HFF-Myc (cell line): Measurements from ENCODE around the gene MYCBPAP.

ENCODE experiments used
- DNase-seq: peaks from one replicate; pipeline ENCODE4 v3.0.0-alpha.2; 2011; ENCODE audit warnings: low read depth; ENCODE audit errors: extremely low read depth
- H3K4me3 ChIP-seq: replicated peaks from 2 replicates; pipeline ENCODE4 v1.5.1; 2011; ENCODE audit warnings: low read depth, mild to moderate bottlenecking, control low read depth, low read length
- CTCF ChIP-seq: IDR thresholded peaks from 2 replicates; pipeline ENCODE4 v1.5.1; 2012; ENCODE audit warnings: mild to moderate bottlenecking, low read depth, low read length, control low read depth; ENCODE audit errors: missing control alignments

MYCBPAP gene

GRCh38 chr17:50578173-50578572, 69.9 kb downstream of the MYCBPAP start:
- no peak for TF ChIP-seq CTCF
- H3K4me3 ChIP-seq: no peak overlapping the region
- no peak for DNase-seq

GRCh38 chr17:50579399-50579798, 71.2 kb downstream of the MYCBPAP start:
- DNase-seq: no peak
- no peak for TF ChIP-seq CTCF
- no peak overlapping the region for H3K4me3 ChIP-seq

- DNase-seq: no peak
- H3K4me3 ChIP-seq: no peak overlapping the region
- no peak for TF ChIP-seq CTCF
These were observed 72.4 kb downstream of the MYCBPAP start for GRCh38 chr17:50580646-50581045.
